Liver (tissue), 9 donors: ENCODE data around the gene B3GAT3. TPM values are rescaled to one million over a fixed set of nuclear protein-coding genes. Genes with fewer than 3 reads are reported as not detected.

Experiments used
- DNase-seq: peaks from one replicate; pipeline ENCODE4 v3.0.0-alpha.2; 2017; ENCODE audit warnings: low spot score
- H3K27ac ChIP-seq, 2 donors: one replicate each; pipeline ENCODE4 v1.7.0; 2013; ENCODE audit warnings: inconsistent platforms in 2 of 2, low read length in 2 of 2, control low read depth in 1 of 2, low read depth in 1 of 2, mild to moderate bottlenecking in 1 of 2
- H3K27me3 ChIP-seq, 4 donors: one replicate each; pipeline versions ENCODE4 v1.6.1 to v1.7.0; 2013; ENCODE audit warnings: low read length in 3 of 4, inconsistent platforms in 1 of 4, mild to moderate bottlenecking in 1 of 4, moderate library complexity in 1 of 4; ENCODE audit not compliant: control insufficient read depth in 4 of 4, insufficient read depth in 4 of 4
- H3K36me3 ChIP-seq, 4 donors: one replicate each; pipeline versions ENCODE4 v1.6.1 to v1.7.0; 2013; ENCODE audit warnings: low read length in 3 of 4, mild to moderate bottlenecking in 3 of 4, low read depth in 1 of 4, moderate library complexity in 1 of 4; ENCODE audit not compliant: control insufficient read depth in 4 of 4, insufficient read depth in 3 of 4
- H3K4me1 ChIP-seq, 4 donors: one replicate each; pipeline versions ENCODE4 v1.6.1 to v1.7.0; 2013; ENCODE audit warnings: low read length in 3 of 4, mild to moderate bottlenecking in 3 of 4, moderate library complexity in 1 of 4; ENCODE audit not compliant: control insufficient read depth in 4 of 4, insufficient read depth in 4 of 4
- H3K4me3 ChIP-seq, 3 donors: one replicate each; pipeline versions ENCODE4 v1.6.1 to v1.7.0; 2013; ENCODE audit warnings: low read length in 3 of 3, control low read depth in 1 of 3, low read depth in 1 of 3, mild to moderate bottlenecking in 1 of 3
- H3K9ac ChIP-seq, 2 donors: one replicate each; pipeline ENCODE4 v1.7.0; 2013; ENCODE audit warnings: low read length in 2 of 2, mild to moderate bottlenecking in 2 of 2, moderate library complexity in 2 of 2, control low read depth in 1 of 2, low read depth in 1 of 2
- H3K9me3 ChIP-seq, 4 donors: one replicate each; pipeline versions ENCODE4 v1.6.1 to v1.7.0; 2013; ENCODE audit warnings: low read length in 3 of 4; ENCODE audit not compliant: control insufficient read depth in 4 of 4
- ATF3 ChIP-seq: IDR thresholded peaks from 2 replicates; pipeline ENCODE4 v1.6.1; 2016; ENCODE audit warnings: antibody characterized with exemption
- CTCF ChIP-seq: fragments of 150-350 bp; IDR thresholded peaks from 2 replicates; pipeline ENCODE4 v1.5.1; 2017; ENCODE audit warnings: improper control_type of control experiment, low read depth, low read length; ENCODE audit not compliant: missing input control
- EGR1 ChIP-seq, 2 donors: IDR thresholded peaks; 2 replicates each; pipeline ENCODE4 v1.6.1; 2016 to 2018; ENCODE audit warnings: antibody characterized with exemption in 2 of 2, low read depth in 2 of 2
- FOXA1 ChIP-seq: IDR thresholded peaks from 2 replicates; pipeline ENCODE4 v1.6.1; 2016; ENCODE audit warnings: antibody characterized with exemption
- FOXA2 ChIP-seq: IDR thresholded peaks from 2 replicates; pipeline ENCODE4 v1.6.1; 2016; ENCODE audit warnings: antibody characterized with exemption
- GABPA ChIP-seq, 2 donors: IDR thresholded peaks in 1 of 2; conservative IDR thresholded peaks in 1 of 2; 2 replicates each; pipeline ENCODE4 v1.6.1; 2016; ENCODE audit warnings: antibody characterized with exemption in 2 of 2, mild to moderate bottlenecking in 1 of 2, moderate library complexity in 1 of 2
- HNF4A ChIP-seq, 2 donors: conservative IDR thresholded peaks; 2 replicates each; pipeline ENCODE4 v1.6.1; 2016; ENCODE audit warnings: antibody characterized with exemption in 2 of 2, mild to moderate bottlenecking in 2 of 2
- HNF4G ChIP-seq: IDR thresholded peaks from 2 replicates; pipeline ENCODE4 v1.6.1; 2016; ENCODE audit warnings: antibody characterized with exemption
- JUND ChIP-seq, 2 donors: IDR thresholded peaks; 2 replicates each; pipeline ENCODE4 v1.6.1; 2016; ENCODE audit warnings: antibody characterized with exemption in 2 of 2
- MAX ChIP-seq: IDR thresholded peaks from 2 replicates; pipeline ENCODE4 v1.6.1; 2016; ENCODE audit warnings: antibody characterized with exemption
- NR2F2 ChIP-seq: IDR thresholded peaks from 2 replicates; pipeline ENCODE4 v1.6.1; 2016; ENCODE audit warnings: antibody characterized with exemption
- RAD21 ChIP-seq, 2 donors: IDR thresholded peaks; 2 replicates each; pipeline ENCODE4 v1.6.1; 2016; ENCODE audit warnings: antibody characterized with exemption in 2 of 2, mild to moderate bottlenecking in 2 of 2
- REST ChIP-seq: IDR thresholded peaks from 2 replicates; pipeline ENCODE4 v1.6.1; 2016; ENCODE audit warnings: antibody characterized with exemption, mild to moderate bottlenecking
- RXRA ChIP-seq, 2 donors: IDR thresholded peaks; 2 replicates each; pipeline ENCODE4 v1.6.1; 2017 to 2018; ENCODE audit warnings: antibody characterized with exemption in 2 of 2, mild to moderate bottlenecking in 1 of 2
- SP1 ChIP-seq: IDR thresholded peaks from 2 replicates; pipeline ENCODE4 v1.6.1; 2018; ENCODE audit warnings: antibody characterized with exemption, mild to moderate bottlenecking
- TAF1 ChIP-seq: conservative IDR thresholded peaks from 2 replicates; pipeline ENCODE4 v1.6.1; 2016; ENCODE audit warnings: antibody characterized with exemption, mild to moderate bottlenecking
- YY1 ChIP-seq: IDR thresholded peaks from 2 replicates; pipeline ENCODE4 v1.6.1; 2016; ENCODE audit warnings: antibody characterized with exemption, mild to moderate bottlenecking
- ZBTB33 ChIP-seq: IDR thresholded peaks from 2 replicates; pipeline ENCODE4 v1.6.1; 2016; ENCODE audit warnings: antibody characterized with exemption
- WGBS: extraction: QIAGEN DNeasy Blood & Tissue Kit; methylation state at CpG from one replicate; pipeline ENCODE4 v1.1.7; 2013; 5-methylcytosine and 5-hydroxymethylcytosine counted together
- polyA plus RNA-seq, 2 donors: library from polyadenylated mRNA; stranded (reverse) in 1 of 2; unstranded in 1 of 2; fragments of 200-250 nt in 1 of 2; fragments of >200 nt in 1 of 2; fragmentation: Nextera tagmentation in 1 of 2; extraction: Ambion mirVana in 1 of 2; gene quantifications; one replicate each; pipeline versions ENCODE4 v1.2.1 to v1.2.3, GENCODE V29; 2013 to 2015
- total RNA-seq, 2 donors: library from RNA; depleted of rRNA; stranded (reverse); fragments of >200 nt; gene quantifications; one replicate each; pipeline ENCODE4 v1.2.3, GENCODE V29; 2014
- donor health status: healthy.
- donor health status: healthy.
- donor health status: healthy.
- donor health status: healthy.
- donor health status: healthy.

Gene B3GAT3
- total and polyA plus RNA-seq, 4 donors, result 13.1 to 29.2 (median 17.8) TPM

GRCh38 chr11:62671236-62671607 lies 49.4 kb upstream of the B3GAT3 start:
- TF ChIP-seq NR2F2, result no peak
- TF ChIP-seq ZBTB33, result peak; percentile 32
- peak overlapping the region; percentile 82 to 92 (median 86) for H3K4me3 ChIP-seq
- H3K9ac ChIP-seq, result peak overlapping the region; percentile 80 to 84
- H3K27ac ChIP-seq, result peak overlapping the region; percentile 83 to 86
- DNase-seq, result no peak
- under 1% methylated on average over 17 of the region's 17 CpGs for WGBS
- H3K36me3 ChIP-seq, result peaks cover 0 to 8% (median under 1%) of the 10 kb centered on the region in 4 donors
- H3K4me1 ChIP-seq, result peaks cover 18 to 50% (median 39%) of the 10 kb centered on the region in 4 donors
- H3K9me3 ChIP-seq, result no peaks in the 10 kb centered on the region
- H3K27me3 ChIP-seq, result no peaks in the 10 kb centered on the region

- Histone ChIP-seq H3K9ac (peak overlapping the region in 1 of 2 donors; percentile 1), H3K4me1 (peaks cover 22 to 56% (median 44%) of the 10 kb centered on the region in 4 donors), H3K4me3 (no peak overlapping the region), H3K27me3 (no peaks in the 10 kb centered on the region), H3K36me3 (peaks cover 0 to 8% (median 0%) of the 10 kb centered on the region in 4 donors), H3K27ac (peak overlapping the region in 1 of 2 donors; percentile 29), H3K9me3 (no peaks in the 10 kb centered on the region)
- WGBS, result 69% methylated on average over 4 of the region's 4 CpGs
- TF ChIP-seq SP1, result peak; percentile 27
- no peak for TF ChIP-seq JUND (IDR thresholded peaks at IDR 0.05)
- peak in 1 of 2 donors; percentile 61 for TF ChIP-seq GABPA (IDR thresholded peaks at IDR 0.05 in 1 of 2, conservative IDR thresholded peaks at IDR 0.05 in 1 of 2)
- no peak for TF ChIP-seq HNF4G
- TF ChIP-seq REST, result no peak
- TF ChIP-seq FOXA2, result no peak
- TF ChIP-seq EGR1 (IDR thresholded peaks at IDR 0.05; ENCODE audit: low read depth in 2 of 2), result no peak
- no peak for TF ChIP-seq RAD21 (IDR thresholded peaks at IDR 0.05)
- no peak for TF ChIP-seq NR2F2
- TF ChIP-seq YY1, result peak; percentile 34
- peak in 1 of 2 donors; percentile 49 for TF ChIP-seq RXRA (IDR thresholded peaks at IDR 0.05)
- TF ChIP-seq TAF1, result no peak
- no peak for TF ChIP-seq ATF3
- no peak for TF ChIP-seq CTCF
- no peak for TF ChIP-seq ZBTB33
- TF ChIP-seq HNF4A (conservative IDR thresholded peaks at IDR 0.05), result peak; percentile 36 to 40
- TF ChIP-seq MAX, result no peak
- no peak for TF ChIP-seq FOXA1
- no peak for DNase-seq
Observed at GRCh38 chr11:62669420-62670161, 47.8 kb upstream of the B3GAT3 start.
